ENCODE measurements around the gene PCGF3. TPM values are rescaled to one million over a fixed set of nuclear protein-coding genes. Genes with fewer than 3 reads are reported as not detected.

The PCGF3 gene
- total and polyA plus RNA-seq, 9 of the 15 experiments (the other 6 are each of a cell fraction or from before 2014, with no cell fraction given) = 2.6 to 46.1 (median 20.3) TPM

DNA sequence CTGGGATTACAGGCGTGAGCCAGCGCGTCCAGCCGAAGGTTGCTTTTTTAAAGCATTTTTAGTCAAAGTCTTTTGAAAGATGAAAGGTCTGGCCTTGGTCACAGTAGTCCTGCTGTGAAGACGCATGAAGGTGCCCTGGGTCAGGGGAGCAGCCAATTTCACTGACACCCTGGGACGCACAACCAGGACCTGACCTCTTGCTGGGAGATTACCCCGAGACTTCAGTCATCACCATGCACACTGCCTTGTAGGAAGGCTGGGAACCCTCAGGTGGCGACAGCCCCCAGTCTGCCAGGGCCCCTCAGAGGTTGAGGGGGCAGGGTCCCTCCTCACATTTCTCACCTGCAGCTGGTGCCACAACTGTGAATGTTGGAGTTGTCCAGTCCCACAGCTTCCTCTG, 67.1 kb downstream of the PCGF3 start:
- Histone ChIP-seq H3K36me3 (ENCODE audit: control insufficient read depth, insufficient read depth, low read length) (peaks cover 85% of the 10 kb centered on the region), H3K4me1 (replicated peaks in 1 of 2; ENCODE audit: control insufficient read depth in 2 of 2, insufficient read depth in 2 of 2, low read length in 2 of 2) (peaks cover 0 to 20% of the 10 kb centered on the region in 2 experiments; a peak in 4 of 5 replicates), H3K4me3 (no peak overlapping the region), H3K9me3 (replicated peaks; ENCODE audit: control insufficient read depth, insufficient read depth, low read depth, low read length) (peaks cover 7% of the 10 kb centered on the region), H3K9ac (ENCODE audit: insufficient read depth in 1 of 2, low read depth in 2 of 2, low read length in 2 of 2) (peak overlapping the region in 1 of 2 experiments; percentile 35; a peak in 1 of 4 replicates), H2AFZ (ENCODE audit: low read depth, low read length) (no peak overlapping the region), H3K27me3 (ENCODE audit: control insufficient read depth in 2 of 2, insufficient read depth in 2 of 2, low read length in 2 of 2) (no peaks in the 10 kb centered on the region), H3K79me2 (ENCODE audit: control insufficient read depth, insufficient read depth, low read length) (peaks cover 84% of the 10 kb centered on the region), H3K4me2 (ENCODE audit: insufficient read depth, low read length) (no peak overlapping the region), H3K27ac (ENCODE audit: extremely low read depth, low read depth, low read length) (no peak overlapping the region), H4K20me1 (replicated peaks; ENCODE audit: control insufficient read depth, insufficient read depth, low read length) (peaks cover 4% of the 10 kb centered on the region; the same call in 1 of the 2 replicates), H3K9me1 (ENCODE audit: control insufficient read depth, insufficient read depth, low read length) (no peaks in the 10 kb centered on the region)
- 86% methylated on average over 8 of the region's 8 CpGs for WGBS (ENCODE audit: insufficient coverage, low coverage, missing lambda C conversion rate)
- BruUV-seq (replicated peaks) = no TSS peak
- ATAC-seq = no peak
- no peak for TF ChIP-seq GATAD2B (IDR thresholded peaks at IDR 0.05; ENCODE audit: borderline replicate concordance)
- TF ChIP-seq, protein P1, sequence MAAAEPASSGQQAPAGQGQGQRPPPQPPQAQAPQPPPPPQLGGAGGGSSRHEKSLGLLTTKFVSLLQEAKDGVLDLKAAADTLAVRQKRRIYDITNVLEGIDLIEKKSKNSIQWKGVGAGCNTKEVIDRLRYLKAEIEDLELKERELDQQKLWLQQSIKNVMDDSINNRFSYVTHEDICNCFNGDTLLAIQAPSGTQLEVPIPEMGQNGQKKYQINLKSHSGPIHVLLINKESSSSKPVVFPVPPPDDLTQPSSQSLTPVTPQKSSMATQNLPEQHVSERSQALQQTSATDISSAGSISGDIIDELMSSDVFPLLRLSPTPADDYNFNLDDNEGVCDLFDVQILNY (CRISPR knock-in tag; IDR thresholded peaks at IDR 0.05) = no peak
- 0 out of 2 replicates have a peak, but pooled peaks have one; percentile 6 for TF ChIP-seq RBFOX2 (IDR thresholded peaks at IDR 0.05; ENCODE audit: low read depth, low read length)
- no peak for TF ChIP-seq SMAD4 (CRISPR knock-in tag; conservative IDR thresholded peaks at IDR 0.05)
- intact Hi-C loops (cut with micrococcal nuclease) = no loop called here
- DNase-seq (ENCODE audit: extremely low read depth in 1 of 4, low spot score in 3 of 4) = no peak
- ChIA-PET CTCF (ENCODE audit: low intra/inter-chr PET ratio) (no interaction called here), POLR2A (no interaction called here)
- no peak for FAIRE-seq
- in situ Hi-C loops (cut with MboI) = no loop called here

DNA sequence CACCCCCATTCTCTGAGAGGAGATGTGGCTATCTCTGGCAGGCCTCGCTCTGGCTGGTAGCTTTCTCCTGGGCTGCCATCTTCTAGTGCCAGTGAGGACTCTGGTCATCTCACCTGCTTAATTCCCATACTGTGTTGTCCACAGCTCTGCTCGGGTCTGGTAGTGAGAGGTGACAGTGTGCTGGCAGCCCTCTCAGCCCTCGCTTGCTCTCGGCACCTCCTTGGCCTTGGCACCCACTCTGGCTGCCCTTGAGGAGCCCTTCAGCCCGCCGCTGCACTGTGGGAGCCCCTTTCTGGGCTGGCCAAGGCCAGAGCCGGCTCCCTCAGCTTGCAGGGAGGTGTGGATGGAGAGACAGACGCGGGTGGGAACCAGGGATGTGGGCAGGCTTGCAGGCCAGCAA, 67.6 kb downstream of the PCGF3 start:
- DNase-seq (ENCODE audit: extremely low read depth in 1 of 4, low spot score in 3 of 4) (no peak), FAIRE-seq (no peak), ATAC-seq (no peak)
- intact Hi-C loops (cut with micrococcal nuclease) (no loop called here), in situ Hi-C loops (cut with MboI) (no loop called here)
- Histone ChIP-seq H3K4me3 (no peak overlapping the region), H3K79me2 (ENCODE audit: control insufficient read depth, insufficient read depth, low read length) (peaks cover 86% of the 10 kb centered on the region), H3K9me1 (ENCODE audit: control insufficient read depth, insufficient read depth, low read length) (no peaks in the 10 kb centered on the region), H3K9ac (ENCODE audit: insufficient read depth in 1 of 2, low read depth in 2 of 2, low read length in 2 of 2) (0 out of 4 replicates have a peak overlapping the region, but pooled peaks of 1 of the 2 experiments have one; percentile 35), H3K9me3 (replicated peaks; ENCODE audit: control insufficient read depth, insufficient read depth, low read depth, low read length) (peaks cover 7% of the 10 kb centered on the region), H3K36me3 (ENCODE audit: control insufficient read depth, insufficient read depth, low read length) (peaks cover 86% of the 10 kb centered on the region), H3K4me2 (ENCODE audit: insufficient read depth, low read length) (no peak overlapping the region), H2AFZ (ENCODE audit: low read depth, low read length) (no peak overlapping the region), H3K27ac (ENCODE audit: extremely low read depth, low read depth, low read length) (no peak overlapping the region), H4K20me1 (replicated peaks; ENCODE audit: control insufficient read depth, insufficient read depth, low read length) (peaks cover 4% of the 10 kb centered on the region; the same call in 1 of the 2 replicates), H3K4me1 (replicated peaks in 1 of 2; ENCODE audit: control insufficient read depth in 2 of 2, insufficient read depth in 2 of 2, low read length in 2 of 2) (peaks cover 0 to 20% of the 10 kb centered on the region in 2 experiments; a peak in 4 of 5 replicates), H3K27me3 (ENCODE audit: control insufficient read depth in 2 of 2, insufficient read depth in 2 of 2, low read length in 2 of 2) (no peaks in the 10 kb centered on the region)
- no peak for TF ChIP-seq LARP7 (IDR thresholded peaks at IDR 0.05)
- no peak for TF ChIP-seq NCOA4 (IDR thresholded peaks at IDR 0.05; ENCODE audit: partially characterized antibody)
- TF ChIP-seq, protein P2, sequence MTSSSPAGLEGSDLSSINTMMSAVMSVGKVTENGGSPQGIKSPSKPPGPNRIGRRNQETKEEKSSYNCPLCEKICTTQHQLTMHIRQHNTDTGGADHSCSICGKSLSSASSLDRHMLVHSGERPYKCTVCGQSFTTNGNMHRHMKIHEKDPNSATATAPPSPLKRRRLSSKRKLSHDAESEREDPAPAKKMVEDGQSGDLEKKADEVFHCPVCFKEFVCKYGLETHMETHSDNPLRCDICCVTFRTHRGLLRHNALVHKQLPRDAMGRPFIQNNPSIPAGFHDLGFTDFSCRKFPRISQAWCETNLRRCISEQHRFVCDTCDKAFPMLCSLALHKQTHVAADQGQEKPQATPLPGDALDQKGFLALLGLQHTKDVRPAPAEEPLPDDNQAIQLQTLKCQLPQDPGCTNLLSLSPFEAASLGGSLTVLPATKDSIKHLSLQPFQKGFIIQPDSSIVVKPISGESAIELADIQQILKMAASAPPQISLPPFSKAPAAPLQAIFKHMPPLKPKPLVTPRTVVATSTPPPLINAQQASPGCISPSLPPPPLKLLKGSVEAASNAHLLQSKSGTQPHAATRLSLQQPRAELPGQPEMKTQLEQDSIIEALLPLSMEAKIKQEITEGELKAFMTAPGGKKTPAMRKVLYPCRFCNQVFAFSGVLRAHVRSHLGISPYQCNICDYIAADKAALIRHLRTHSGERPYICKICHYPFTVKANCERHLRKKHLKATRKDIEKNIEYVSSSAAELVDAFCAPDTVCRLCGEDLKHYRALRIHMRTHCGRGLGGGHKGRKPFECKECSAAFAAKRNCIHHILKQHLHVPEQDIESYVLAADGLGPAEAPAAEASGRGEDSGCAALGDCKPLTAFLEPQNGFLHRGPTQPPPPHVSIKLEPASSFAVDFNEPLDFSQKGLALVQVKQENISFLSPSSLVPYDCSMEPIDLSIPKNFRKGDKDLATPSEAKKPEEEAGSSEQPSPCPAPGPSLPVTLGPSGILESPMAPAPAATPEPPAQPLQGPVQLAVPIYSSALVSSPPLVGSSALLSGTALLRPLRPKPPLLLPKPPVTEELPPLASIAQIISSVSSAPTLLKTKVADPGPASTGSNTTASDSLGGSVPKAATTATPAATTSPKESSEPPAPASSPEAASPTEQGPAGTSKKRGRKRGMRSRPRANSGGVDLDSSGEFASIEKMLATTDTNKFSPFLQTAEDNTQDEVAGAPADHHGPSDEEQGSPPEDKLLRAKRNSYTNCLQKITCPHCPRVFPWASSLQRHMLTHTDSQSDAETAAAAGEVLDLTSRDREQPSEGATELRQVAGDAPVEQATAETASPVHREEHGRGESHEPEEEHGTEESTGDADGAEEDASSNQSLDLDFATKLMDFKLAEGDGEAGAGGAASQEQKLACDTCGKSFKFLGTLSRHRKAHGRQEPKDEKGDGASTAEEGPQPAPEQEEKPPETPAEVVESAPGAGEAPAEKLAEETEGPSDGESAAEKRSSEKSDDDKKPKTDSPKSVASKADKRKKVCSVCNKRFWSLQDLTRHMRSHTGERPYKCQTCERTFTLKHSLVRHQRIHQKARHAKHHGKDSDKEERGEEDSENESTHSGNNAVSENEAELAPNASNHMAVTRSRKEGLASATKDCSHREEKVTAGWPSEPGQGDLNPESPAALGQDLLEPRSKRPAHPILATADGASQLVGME (CRISPR knock-in tag; IDR thresholded peaks at IDR 0.05) = no peak
- 0 out of 2 replicates have a peak, but pooled peaks have one; percentile 34 for TF ChIP-seq RBFOX2 (IDR thresholded peaks at IDR 0.05; ENCODE audit: low read depth, low read length)
- 91% methylated on average over 9 of the region's 9 CpGs for WGBS (ENCODE audit: insufficient coverage, low coverage, missing lambda C conversion rate)
- ChIA-PET POLR2A (interaction anchor here (0.6 kb wide), 1 partner anchor 126 kb away, joined by 3 read pairs; no protein-coding TSS in a partner anchor), CTCF (ENCODE audit: low intra/inter-chr PET ratio) (no interaction called here)
- BruUV-seq (replicated peaks) = no TSS peak

Measured in K562 (cell line).